DMS79 (cell line): ENCODE results near the gene MBP.
"Not testable (repeated sequence)": the region's sequence is repeated elsewhere in the genome, so short reads cannot be mapped to it uniquely, and the experiment has no call there.

Experiments
- DNase-seq: peaks from one replicate; lab custom pipeline; 2025; lab: John Stamatoyannopoulos, UW

Gene MBP

DNA sequence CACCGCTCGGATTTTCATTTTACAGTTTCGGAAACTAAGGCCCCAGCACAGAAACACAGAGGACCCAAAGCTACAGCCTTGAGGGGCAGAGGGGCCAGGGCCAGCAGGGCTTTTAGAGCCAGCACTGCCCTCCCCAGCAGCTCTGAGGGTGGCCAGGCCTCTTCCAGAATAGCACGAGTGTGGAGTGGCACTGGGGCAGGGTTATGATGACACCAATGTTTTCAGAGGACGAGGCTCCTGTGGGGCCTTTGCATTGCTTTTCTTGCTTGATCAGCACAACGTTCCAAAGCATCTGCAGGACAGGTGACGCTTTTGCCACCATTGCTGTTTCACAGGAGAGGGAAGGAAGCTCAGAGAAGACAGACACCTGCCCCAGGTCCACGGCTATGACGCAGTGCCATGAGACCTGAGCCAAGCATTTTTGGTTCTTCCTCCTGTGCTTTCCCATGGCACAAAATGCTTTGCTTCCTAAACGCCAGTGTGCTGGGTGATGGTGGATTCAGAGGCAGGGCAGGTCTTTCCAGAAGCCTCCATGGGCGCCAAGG is 126.9 kb downstream of the MBP start:
- DNase-seq = no peak

DNA sequence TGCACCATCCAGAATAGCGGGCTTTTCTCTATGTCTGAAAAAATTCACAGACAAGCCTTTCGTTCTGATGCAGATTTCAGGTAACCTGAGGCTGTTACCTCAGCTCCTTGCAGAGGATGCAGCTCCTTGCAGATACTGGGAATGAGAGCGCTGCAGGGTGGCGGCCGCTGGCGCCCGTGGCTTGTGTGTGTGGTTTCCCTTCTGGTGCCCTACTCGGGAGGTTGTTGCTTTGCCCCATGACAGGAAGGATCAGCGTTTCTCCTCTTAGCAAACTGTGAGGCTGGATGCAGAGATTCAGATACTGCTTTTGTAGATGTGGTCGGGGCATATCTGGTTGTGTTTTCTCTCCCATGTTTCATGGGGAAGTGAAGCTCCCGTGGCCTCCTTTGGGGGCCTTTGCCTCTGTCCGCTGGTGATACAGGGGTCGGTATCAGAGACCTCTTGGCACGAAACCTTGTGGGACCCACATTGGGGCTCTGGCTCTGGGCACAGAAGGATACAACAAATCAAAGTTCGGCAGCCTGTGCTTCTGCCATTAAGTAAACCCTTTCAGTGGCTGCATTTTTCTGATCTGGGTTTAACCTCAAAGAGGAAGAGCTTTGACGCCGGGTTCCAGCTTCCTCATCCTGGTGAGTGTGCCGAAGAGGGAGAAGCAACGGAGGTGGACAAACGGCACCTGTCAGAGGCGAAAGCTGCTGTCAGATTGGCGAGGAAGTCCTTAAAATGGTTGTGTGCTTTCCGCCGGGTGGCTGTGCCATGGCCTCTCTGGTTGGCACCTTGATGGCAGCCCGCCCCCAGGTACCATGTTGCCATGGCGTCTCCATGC is 127.8 kb downstream of the MBP start:
- no peak for DNase-seq

DNA sequence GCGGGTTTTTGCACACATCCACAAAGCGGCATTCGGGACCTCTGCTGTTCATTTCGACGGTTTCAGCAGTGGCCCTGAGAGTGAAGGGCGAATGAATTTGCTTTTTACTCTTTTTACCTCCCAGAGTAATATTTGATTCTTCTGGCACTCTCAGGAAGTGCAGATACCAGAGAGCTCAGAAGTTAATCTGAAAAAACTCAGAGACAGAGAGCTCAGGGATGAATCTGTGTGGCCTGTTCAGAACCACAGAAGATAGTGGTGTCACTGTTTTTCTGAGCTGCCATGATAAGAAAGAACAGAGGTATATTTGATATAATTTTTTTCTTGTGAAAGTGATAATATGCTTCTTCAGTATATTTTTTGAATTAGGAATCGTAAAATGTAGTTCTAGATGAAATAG is 129.3 kb downstream of the MBP start:
- DNase-seq = no peak

DNA sequence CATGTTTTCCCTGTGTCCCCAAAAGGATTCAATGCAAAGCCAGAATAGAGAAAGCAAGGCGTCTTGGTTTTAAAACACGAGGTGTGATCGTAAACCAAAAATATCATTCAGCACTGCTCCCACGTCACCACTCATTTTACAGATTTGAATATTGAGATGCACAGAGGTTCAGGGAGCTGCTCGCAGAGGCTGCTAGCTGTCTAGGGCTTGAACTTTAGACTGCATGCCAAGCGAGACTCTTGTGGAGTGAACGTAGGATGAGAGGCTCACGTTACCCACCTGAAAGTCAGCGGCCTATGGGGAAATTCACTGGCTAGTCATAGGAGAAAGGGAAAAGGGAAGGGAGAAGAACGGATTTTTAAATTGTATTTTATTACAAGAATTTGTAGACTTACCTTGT is 130.1 kb downstream of the MBP start:
- DNase-seq = no peak

DNA sequence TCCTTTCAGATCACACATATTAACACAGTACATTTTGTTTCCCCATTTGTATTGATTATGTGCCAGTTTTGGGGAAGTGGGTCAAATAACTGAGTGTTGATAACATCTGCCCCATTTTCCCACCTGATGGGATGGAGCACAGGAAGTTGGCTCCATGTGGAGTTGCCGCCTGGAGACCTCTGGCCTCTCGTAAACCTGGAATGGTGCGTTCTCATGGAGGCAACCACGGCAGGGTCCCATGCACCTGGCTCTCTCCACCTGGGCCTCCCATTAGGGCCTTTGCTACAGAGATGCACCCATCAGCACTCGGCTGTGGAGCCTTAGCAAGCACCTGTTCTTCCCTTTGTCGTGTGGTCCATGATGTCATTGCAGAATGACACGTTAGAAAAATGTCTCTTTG is 130.6 kb downstream of the MBP start:
- no peak for DNase-seq

DNA sequence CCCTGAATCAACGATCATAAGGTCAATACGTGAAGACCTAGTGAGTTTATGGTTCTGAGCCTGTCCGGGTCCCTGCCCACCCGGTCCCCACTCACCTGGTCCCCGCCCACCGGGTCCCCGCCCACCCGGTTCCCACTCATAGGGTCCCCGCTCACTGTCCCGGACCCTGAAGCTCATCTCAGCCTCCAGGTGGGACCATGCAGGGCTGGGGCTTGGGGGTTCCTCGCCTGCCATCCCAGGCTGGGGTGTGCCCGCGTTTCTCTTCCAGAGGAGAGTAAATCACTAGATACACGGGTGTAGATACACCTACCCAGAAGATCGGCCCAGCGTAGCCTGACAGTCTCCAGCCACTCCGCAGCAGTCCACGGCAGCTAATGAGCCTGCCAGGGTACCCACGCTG is 131.5 kb downstream of the MBP start:
- no peak for DNase-seq

DNA sequence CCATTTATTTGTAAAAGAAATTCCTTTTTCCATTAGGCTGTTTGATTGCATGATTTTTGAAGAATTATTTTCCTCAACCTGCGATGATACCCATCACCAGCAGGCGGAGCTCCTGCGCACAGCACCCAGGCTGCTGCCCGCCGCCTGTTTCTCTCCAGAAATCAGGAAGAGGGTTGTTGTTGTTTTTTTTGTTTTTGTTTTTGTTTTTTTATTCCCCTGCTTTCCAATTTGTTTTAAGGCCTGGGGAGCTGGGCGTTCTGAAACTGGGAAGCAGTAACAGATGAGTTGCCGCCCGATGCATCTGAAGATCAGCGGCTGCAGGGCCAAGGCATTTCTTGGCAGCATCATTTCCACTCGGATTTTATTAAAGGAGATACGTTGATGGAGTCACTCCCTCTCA is 132.1 kb downstream of the MBP start:
- DNase-seq = no peak

DNA sequence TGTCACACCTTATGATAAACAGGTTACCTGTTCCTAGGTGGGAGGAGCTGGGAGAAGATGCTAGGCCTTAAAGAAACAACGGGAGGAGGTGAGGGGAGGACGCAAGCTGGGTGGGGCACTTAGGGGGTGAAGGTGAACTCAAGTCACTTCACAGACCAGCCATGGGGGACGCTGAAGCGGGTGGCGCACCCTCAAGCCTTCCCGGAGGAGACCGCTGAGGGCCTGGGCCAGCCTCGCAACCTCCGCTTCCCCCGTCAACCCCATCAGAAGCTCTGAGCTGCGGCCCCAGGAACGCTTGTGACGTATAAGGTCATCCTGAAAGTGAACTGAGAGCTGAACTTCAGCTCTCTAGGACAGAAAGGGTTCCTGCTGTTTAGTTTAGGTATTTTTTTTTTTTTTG is 133.5 kb downstream of the MBP start:
- no peak for DNase-seq

DNA sequence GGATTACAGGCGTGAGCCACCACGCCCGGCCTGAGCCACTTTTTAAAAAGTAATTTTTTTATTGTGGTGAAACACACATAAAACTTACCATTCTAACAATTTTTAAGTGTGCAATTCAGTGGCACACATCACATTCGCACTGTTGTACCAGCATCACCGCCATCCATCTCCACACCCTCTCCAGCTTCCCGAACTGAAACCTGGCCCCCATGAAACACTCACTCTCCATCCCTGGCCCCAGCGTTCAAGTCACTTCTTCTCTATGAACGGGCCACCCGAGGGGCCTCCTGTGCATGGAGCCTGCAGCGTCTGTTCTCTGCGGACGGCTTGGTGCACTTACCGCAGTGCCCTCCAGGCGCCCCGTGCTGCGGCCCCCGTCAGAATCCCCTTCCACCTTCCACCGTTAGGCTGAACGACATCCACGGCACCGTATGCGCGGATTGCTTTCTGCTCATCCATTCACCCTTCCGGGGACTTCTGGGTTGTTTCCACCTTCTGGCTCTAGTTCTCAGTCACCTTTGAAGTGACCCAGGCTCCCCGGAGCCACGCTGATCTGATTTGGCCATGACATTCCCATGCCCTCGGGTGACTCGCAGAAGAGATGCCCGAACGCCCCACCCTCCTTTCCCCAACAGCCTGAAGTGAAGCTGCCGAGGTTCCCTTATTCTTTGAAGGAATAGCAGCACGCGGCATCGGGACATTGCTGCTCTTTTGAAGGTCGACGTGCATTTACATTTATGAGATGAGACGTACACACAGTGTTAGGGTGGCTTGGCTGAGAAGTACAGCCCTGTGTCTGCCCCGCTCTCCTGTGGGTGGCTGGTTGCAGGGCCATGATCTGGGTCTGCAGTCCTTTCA is 134.4 kb downstream of the MBP start:
- DNase-seq = no peak

DNA sequence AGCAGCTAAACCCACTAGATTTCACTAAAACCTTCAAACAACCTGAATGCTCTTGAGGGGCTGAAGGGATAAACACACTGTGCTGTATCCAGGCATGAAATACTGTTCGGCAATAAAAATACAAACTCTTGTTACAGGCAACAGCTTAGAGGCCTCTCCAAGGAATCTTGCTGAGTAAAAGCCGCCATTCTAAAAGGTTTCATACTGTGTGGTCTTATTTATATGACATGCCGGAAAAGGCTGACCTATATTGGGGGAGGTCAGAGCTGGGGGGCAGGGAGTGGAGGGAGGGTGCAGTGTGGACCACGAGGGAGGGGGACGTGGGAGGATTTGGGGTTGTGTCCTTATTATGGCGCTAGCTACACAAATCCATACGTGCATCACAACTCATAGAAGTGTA is 136.2 kb downstream of the MBP start:
- no peak for DNase-seq

DNA sequence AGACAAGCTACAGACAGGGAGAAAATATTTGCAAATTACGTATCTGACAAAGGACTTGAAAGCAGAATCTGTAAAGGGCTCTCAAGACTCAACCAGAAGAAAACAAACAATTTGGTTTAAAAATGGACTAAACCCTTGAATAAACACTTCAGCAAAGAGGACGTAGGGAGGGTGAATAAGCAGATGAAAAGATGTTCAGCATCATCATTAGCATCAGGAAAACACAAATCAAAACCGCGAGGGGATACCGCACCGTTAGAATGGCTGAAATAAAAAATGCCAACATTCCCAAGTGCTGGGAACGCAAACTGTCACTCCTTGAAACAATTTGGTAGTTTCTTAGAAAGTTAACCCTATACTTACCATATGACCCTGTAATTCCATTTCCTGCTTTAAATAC is 136.7 kb downstream of the MBP start:
- DNase-seq = peak; percentile 65

DNA sequence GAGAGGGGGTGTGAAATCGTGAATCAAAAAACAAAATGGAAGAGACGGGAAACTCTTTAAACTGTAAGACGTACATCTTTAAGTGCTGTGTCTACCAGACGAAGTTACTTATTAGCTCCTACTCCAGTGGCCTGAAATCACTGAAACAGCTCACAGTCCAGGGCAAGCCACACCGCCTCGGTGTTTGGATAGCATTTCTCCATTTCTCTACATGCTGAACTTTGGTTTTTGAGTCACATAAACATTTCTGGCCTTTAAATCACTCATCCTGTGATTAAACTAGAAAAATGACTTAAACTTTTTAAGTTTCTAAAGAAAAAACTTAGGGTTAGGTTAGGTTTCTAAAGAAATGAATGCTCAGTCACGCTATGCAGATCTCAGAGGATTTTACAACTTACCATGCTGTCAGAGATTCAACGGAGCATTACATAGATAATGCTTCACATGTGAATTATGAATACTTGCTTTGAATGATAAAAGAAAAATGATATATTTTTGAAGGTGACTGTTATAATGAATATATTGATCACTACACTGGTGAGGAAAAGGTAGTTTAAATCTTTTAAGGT is 138.4 kb downstream of the MBP start:
- no peak for DNase-seq

DNA sequence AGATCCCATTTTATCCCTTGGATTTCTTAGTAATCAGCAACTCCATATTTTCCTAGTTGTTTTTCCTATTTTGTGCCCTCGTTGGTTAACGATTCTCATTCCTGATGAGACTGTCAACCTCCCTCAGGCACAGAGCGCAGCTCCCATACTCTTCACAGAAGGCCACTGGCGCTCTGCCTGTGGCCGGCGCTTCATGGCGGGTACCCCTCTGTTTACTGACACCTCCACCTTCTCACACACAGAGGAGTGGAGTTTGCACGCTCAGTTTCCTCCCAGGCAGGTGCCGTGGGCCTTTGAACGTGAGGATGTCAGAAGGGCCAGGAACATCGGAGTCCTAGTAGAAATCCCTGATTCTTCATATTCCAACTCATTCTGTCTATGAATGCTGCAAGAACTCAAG is 139.0 kb downstream of the MBP start:
- DNase-seq = no peak

DNA sequence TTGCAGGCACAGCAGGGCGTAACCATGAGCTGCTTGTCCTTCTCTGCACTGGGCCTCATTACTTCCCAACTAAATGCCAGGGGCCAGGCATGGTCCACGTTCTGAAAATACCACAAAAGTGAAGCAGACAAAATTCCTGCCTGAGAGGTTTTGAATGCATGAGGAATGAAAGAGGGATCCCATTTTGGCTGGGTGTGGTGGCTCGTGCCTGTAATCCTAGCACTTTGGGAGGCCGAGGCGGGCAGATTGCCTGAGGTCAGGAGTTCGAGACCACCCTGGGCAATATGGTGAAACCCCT is 139.5 kb downstream of the MBP start:
- no peak for DNase-seq

DNA sequence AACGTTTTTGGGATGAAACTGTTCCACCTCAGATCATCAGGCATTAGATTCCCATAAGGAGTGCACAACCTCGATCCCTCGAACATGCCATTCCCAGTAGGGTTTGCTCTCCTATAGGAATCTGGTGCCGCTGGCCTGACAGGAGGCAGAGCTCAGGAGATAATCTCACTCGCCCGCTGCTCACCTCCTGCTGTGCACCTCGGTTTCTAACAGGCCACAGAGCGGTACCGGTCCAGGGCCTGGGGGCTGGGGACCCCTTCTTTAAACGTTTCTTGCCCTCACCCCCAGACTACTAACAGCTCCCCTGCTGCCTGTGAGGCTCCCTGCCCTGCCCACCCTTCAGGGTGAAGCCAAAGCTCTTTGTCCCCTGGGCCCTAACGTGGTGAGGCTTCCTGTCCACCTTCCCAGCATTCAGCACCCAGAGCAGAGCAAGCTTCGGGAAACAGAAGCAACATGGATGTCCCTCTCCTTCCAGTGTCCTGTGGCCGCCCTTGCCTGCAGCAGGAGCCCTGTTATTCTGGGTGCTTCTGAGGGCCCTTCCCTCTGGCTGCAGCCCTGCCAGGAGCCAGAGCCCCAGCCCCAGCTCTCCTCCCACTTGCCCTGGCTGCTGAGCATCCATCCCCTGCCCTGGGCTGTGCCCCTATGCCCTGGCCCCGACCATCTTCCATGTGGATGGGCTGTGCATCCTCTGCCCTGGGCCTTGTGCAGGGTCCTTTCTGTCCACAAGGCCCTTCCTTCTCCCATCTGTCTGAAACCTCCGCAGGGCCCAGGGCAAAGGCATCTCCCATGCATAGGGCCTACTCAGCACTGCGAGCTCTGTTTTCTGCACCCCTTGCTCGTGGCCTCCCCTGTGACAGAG is 140.1 kb downstream of the MBP start:
- DNase-seq = no peak

DNA sequence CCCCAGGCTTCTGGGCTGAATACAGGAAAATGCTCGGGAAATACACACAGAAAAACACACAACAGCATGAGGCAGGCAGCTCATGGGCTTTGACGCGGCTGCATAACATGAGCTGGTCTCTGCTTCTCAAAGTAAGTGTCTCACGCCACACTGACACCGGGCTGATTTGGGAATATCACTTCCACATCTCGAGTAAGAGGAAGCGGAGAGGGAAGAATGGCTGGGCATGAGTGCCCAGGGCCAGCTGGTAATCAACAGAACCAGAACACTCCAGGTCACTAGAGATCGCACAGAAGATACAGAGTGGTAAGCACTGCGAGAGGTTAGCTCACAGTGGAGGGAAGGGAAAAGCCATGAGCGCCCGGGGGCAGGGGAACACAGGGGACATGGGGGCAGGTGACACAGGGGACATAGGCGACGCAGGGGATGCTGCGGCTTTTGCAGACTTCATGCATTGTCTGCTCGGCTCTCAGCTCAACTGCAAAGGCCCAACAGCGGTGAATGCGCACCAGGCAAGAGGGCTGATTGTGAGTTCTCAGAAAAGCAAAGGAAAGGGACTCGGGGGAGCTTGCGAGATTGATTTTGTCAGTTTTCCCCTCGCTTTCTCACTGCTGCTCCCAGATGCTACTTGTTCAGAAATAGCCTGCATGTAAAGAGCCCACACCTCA is 141.4 kb downstream of the MBP start:
- DNase-seq = no peak

DNA sequence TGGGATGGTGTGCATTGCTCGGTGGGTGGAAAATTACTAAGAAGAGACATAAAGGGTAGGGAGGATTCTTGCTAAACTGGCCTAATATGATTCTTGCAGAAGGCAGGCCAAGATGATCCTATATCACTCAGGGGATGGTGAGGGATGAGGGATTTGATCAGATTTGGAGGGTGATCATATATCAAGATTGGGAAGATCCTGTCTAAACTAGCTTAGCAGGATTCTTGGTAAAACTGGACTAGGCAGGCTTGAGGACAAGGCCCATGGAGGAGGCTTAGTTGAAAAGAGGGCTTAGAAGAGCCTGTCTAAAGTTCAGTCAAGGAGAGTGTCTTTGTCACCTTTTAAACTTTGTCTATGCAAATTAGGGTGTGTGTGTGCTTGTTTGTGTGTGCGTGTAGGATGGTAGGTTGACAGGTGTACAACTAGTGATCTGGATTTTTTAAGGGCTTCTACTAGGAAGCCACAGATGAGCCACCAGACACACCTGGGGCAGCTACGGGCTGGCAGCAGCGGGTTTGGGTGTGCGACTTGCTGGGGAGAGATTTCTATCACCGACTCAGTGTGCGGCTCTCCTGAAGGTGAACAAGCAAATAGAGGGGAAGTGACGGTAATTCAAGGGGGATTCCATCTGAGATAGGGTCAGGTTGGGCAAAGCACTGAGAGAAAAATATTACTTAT is 142.1 kb downstream of the MBP start:
- not testable (repeated sequence) for DNase-seq

DNA sequence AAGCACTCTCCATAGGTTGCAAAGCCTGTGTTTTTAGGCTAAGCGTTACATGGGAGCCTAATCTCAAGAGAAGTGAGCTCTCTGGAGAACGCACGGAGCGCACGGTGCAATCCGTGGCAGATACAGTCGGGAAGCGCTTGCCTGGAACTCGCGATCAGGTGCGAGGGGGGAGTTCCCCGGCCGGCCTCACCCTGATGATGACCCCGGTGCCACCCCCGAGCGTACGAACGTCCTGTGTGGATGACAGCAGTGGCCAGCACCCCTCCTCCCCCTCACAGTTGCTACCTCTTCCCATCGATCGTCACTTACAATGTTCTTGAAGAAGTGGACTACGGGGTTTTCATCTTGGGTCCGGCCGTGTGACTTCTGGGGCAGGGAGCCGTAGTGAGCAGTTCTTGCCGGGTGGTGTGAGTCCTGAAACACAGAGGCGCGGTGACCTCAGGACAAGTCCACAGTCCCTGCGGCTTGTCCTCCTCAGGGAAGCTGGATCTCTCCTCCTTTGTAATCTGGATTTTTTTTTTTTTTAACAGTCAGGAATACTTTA is 142.9 kb downstream of the MBP start:
- no peak for DNase-seq

DNA sequence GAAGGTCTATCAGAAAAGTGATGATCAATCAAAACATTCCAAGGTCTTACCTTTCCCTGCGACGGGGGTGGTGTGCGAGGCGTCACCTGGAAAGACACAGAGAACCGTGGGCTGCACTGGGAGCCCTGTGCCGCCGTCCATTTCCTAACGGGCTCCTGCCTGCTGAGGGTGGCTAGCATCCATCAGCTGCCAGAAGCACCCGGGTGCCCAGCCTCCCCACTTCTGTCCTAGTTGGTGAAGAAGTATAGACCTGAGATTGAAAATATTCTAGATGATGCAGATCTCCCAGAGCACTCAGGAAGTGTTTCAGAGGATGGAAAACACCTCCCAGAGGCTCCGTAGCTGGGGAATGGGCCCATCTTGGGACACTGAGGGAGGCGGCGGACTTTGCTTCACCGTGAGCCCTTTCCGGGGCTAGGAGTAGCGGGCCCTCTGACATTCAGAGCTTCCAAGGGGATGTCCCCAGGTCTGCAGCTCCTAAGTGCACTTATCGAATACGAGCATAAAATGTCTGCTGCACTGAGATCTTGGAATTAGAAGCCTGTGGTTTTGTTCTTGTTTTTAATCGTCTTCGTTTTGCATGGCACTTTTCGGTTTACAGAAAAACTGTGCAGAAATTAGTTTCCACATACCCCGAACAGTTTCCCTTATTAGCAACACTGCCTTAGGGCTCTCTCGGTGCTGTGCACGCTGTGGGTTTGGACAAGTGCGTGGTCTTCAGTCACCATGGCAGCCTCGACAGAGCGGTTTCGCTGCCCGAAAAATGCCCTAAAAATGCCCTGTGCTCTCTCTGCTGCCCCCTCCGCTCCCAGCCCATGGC is 143.5 kb downstream of the MBP start:
- no peak for DNase-seq
